ENCODE measurements around the gene DDC.
"Not testable (repeated sequence)": the region's sequence is repeated elsewhere in the genome, so short reads cannot be mapped to it uniquely, and the experiment has no call there.

DDC gene

DNA sequence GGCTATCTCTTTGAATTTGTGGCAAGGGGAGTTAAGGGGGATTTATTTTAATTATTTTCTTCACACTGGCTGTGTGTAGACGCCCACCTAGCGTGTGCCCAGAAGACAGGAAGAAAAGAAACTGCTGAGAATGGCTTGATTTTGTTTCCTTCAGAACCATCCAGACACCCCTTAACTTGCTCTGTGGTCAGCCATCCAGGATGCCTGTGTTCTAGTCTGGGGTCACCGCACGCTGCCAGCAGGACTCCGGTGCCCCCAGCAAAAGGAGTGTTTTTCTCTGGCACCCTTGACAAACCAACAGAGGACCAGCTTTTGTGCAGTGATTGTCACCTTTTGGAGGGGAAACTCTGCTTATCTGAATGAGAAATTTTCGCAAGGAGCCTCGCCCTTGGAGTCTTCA is 5.3 kb downstream of the DDC start:
- Mint-ChIP-seq H3K36me3 (ENCODE audit: insufficient read depth) (no peaks in the 10 kb centered on the region), H3K27ac (ENCODE audit: low read depth) (no peak overlapping the region), H3K4me3 (no peak overlapping the region), H3K4me1 (no peaks in the 10 kb centered on the region), H3K9me3 (no peaks in the 10 kb centered on the region), H3K27me3 (peaks cover 59% of the 10 kb centered on the region)
- no peak for DNase-seq (ENCODE audit: low spot score in 2 of 2)
- ATAC-seq (replicated peaks; ENCODE audit: extremely low read depth, poor library complexity, severe bottlenecking) = no peak

DNA sequence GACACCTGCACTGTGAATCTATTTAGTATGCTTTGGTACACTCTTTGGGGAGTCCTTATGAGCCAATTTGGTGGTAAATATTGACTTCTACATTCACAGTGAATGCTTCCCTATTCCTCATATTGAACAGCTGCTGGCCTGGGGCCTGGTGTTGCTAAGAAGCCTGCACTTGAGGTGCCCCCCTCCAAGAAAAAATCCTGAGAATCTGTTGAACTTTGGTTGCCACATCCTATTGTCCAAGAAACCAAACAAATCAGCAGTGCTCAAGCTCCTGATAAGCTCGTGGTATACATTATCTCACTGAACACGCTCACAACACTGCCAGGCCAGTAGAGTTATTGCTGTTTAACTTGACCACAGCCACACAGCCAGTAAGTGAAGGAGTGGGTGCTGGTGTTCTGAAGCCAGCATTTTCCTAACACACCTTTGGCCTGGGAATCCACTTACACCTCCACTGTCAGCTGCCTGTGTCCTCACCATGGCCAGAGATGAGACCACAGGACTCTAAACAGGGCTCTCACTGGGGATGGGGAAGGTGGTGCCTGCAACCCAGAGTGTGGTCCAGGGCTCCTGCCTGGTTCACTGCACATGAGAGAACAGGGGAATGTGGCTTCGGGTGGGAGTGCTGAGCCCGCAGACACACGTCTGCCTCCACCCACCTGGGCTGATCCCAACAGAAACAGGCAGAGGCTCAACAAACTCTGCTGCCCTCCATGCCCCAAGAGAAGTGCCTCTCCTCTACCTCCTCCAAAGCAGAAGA is 6.7 kb downstream of the DDC start:
- ATAC-seq (replicated peaks; ENCODE audit: extremely low read depth, poor library complexity, severe bottlenecking) = no peak
- H3K27ac Mint-ChIP-seq (ENCODE audit: low read depth) = no peak overlapping the region
- H3K36me3 Mint-ChIP-seq (ENCODE audit: insufficient read depth) = no peaks in the 10 kb centered on the region
- no peak overlapping the region for H3K4me3 Mint-ChIP-seq
- peaks cover 55% of the 10 kb centered on the region for H3K27me3 Mint-ChIP-seq
- no peaks in the 10 kb centered on the region for H3K9me3 Mint-ChIP-seq
- DNase-seq (ENCODE audit: low spot score in 2 of 2) = no peak
- H3K4me1 Mint-ChIP-seq = no peaks in the 10 kb centered on the region

DNA sequence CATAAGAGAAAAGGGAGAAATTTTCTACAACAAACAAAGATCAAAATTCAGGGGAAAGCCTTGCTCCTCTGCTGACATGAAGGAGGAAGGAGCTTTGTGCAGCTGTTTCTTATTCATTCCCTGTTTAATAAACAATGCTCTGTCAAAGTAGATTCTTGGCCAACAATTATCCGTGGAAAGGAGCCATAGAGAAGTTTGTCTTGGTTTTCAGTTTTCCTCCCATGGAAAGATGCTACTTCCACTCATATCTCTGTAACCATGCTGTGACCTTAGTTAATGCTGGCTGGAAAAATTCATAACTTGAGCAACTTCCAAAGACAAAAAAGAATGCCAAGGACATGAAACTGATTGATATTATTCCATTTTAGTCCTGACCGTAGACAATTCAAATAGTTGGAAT is 8.1 kb downstream of the DDC start:
- H3K4me3 Mint-ChIP-seq = no peak overlapping the region
- H3K27ac Mint-ChIP-seq (ENCODE audit: low read depth) = no peak overlapping the region
- no peak for DNase-seq (ENCODE audit: low spot score in 2 of 2)
- no peaks in the 10 kb centered on the region for H3K9me3 Mint-ChIP-seq
- peaks cover 1% of the 10 kb centered on the region for H3K36me3 Mint-ChIP-seq (ENCODE audit: insufficient read depth)
- H3K27me3 Mint-ChIP-seq = peaks cover 67% of the 10 kb centered on the region
- no peaks in the 10 kb centered on the region for H3K4me1 Mint-ChIP-seq
- no peak for ATAC-seq (replicated peaks; ENCODE audit: extremely low read depth, poor library complexity, severe bottlenecking)

DNA sequence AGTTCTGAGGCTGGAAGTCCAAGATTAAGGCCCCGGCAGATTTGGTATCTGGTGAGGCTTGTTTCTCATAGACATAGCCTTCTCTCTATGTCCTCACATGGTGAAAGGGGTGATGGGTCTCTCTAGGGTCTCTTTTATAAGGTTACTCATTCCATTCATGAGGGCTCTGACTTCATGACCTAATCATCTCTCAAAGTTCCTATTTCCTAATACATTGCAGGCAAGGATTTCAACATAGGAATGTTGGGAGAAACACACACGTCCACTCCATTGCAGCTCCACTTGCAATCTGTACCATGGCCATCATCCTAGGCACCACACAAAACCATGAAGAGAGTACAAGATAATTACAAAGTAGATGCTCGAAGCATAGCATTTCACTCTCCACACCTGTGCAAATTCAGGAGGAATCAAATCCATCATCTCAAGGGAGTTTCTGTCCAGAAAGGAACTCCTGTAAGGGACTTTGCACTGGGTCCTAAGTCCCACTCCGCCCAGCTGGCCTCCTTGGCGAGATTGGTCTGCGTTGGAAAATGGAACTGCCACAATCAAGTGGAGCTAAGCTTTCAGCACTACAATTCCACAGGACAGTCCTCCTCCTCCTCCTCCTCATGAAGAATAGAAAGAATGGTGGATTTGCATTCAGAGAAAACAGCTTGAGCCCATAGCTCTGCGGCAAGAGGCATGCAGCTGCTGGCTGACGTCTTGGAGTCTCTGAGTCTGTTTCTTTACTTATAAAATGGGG is 8.8 kb downstream of the DDC start:
- H3K4me1 Mint-ChIP-seq = no peaks in the 10 kb centered on the region
- H3K36me3 Mint-ChIP-seq (ENCODE audit: insufficient read depth) = peaks cover 1% of the 10 kb centered on the region
- no peak for ATAC-seq (replicated peaks; ENCODE audit: extremely low read depth, poor library complexity, severe bottlenecking)
- no peak overlapping the region for H3K4me3 Mint-ChIP-seq
- peaks cover 73% of the 10 kb centered on the region for H3K27me3 Mint-ChIP-seq
- no peaks in the 10 kb centered on the region for H3K9me3 Mint-ChIP-seq
- no peak overlapping the region for H3K27ac Mint-ChIP-seq (ENCODE audit: low read depth)
- DNase-seq (ENCODE audit: low spot score in 2 of 2) = no peak

DNA sequence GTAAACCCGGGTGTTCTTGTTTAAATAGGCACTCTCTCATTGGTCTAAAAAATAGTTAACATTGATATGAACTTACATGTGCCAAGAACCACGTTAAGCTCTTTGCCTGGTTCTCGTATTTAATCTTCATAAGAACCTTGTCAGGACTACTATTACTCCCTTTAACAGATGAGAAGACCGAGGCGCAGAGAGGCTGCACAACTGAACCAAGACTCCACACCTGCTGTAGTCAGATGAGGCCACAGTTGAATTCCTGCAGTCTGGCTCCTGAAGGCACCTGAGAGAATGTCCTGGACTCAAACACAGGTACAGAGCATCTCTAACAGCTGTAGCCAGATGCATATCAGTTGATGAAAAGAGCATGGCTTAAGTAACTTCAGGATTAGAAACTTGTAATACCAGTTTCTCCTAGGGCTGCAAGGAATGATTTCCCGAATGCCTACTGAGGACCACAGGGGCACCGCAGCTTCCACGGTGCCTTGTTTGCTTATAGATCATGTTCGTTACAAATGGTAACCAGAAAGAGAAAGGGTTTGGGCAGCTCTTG is 9.5 kb downstream of the DDC start:
- no peak overlapping the region for H3K27ac Mint-ChIP-seq (ENCODE audit: low read depth)
- H3K4me1 Mint-ChIP-seq = no peaks in the 10 kb centered on the region

DNA sequence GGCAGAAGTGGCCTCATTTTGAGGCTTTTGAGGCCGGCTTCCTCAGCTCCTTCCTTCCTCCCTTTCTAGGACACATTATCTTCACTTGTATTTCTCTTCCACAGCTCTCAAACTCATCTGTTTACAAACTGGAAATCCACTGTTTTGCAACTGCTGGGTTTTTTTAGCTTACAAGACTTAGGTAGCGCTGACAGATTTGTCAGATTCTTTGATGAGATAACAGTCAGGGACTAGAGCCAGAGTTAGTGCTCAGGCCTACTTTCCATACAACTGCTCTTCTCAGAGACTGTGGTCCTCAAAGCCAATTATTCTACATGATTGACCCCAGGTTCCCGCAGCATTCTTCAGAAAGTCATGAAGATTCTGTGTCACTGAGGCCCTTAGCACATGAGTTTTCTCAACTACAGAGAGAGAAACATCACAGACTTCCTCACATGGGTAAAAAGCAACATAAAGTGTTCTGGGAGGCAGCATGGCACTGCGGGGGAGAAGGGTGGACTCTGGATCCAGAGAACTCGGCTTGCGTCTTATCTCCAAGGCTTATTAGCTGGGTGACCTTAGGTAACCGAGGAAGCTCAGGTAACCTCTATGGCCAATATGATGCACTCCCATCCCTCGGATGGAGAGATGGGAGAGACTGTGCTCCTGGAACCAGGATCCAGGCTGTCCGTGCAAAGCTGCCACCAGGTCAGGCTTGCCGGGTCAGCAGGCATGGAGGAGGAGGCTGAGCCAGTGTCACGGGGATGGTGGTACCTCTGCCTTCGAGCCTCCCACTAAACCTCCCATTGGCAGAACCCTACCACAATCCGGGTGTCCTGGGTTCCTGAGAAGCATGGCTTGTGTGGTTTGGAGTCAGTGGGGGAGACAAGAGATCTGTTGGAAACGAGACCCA is 10.5 kb downstream of the DDC start:
- Mint-ChIP-seq H3K9me3 (no peaks in the 10 kb centered on the region), H3K27me3 (peaks cover 73% of the 10 kb centered on the region), H3K27ac (ENCODE audit: low read depth) (no peak overlapping the region), H3K36me3 (ENCODE audit: insufficient read depth) (peaks cover 1% of the 10 kb centered on the region), H3K4me1 (no peaks in the 10 kb centered on the region), H3K4me3 (no peak overlapping the region)
- DNase-seq (ENCODE audit: low spot score in 2 of 2) (no peak), ATAC-seq (replicated peaks; ENCODE audit: extremely low read depth, poor library complexity, severe bottlenecking) (no peak)

More for the DNA sequence above, 9.5 kb downstream of the DDC start:
- ATAC-seq (replicated peaks; ENCODE audit: extremely low read depth, poor library complexity, severe bottlenecking) = no peak
- DNase-seq (ENCODE audit: low spot score in 2 of 2) = no peak
- Mint-ChIP-seq H3K36me3 (ENCODE audit: insufficient read depth) (peaks cover 1% of the 10 kb centered on the region), H3K27me3 (peaks cover 73% of the 10 kb centered on the region), H3K4me3 (no peak overlapping the region), H3K9me3 (no peaks in the 10 kb centered on the region)

DNA sequence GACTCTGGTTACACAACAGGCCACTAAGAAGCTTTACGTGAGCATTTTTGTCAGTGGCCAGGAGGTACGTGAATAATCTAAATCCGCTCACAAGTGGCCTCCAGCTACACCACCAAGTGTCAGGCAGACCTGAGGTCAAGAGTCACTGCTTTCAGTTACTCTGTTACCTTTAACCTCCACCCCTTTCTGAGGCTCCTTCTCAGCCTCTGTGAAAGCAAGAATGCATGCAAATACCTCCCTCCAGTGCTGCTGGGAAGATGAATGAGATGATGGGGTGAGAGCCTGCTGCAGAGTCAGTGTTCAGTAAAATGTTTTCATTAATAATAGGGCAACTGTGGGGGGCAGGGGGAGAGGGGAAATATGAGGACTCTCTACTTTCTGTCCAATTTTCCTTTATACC is 11.2 kb downstream of the DDC start:
- ATAC-seq (replicated peaks; ENCODE audit: extremely low read depth, poor library complexity, severe bottlenecking) (no peak), DNase-seq (ENCODE audit: low spot score in 2 of 2) (no peak)
- H3K27ac Mint-ChIP-seq (ENCODE audit: low read depth) = no peak overlapping the region
- H3K9me3 Mint-ChIP-seq = no peaks in the 10 kb centered on the region
- H3K27me3 Mint-ChIP-seq = peaks cover 69% of the 10 kb centered on the region
- H3K4me3 Mint-ChIP-seq = no peak overlapping the region
- no peaks in the 10 kb centered on the region for H3K4me1 Mint-ChIP-seq
- peaks cover 1% of the 10 kb centered on the region for H3K36me3 Mint-ChIP-seq (ENCODE audit: insufficient read depth)

DNA sequence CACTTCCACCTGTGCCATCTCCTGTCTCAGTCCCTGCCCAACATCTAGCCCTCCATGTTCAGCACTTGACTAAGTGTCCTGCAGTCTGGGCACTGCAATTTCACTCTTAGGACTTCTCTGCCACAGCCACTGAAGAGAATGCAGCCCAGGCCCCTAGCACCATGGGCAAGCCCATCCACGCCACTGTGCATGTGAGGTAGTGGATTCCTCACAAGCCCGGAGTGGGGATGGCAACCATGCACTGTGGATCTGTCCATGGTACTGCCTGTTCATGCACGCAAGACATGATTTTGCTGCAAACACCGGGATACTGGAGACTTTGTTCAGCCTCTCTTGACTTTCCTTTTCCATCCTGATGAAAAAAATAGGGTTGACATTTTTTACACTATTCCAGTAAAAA is 12.3 kb downstream of the DDC start:
- no peak overlapping the region for H3K27ac Mint-ChIP-seq (ENCODE audit: low read depth)
- H3K9me3 Mint-ChIP-seq = no peaks in the 10 kb centered on the region
- no peak overlapping the region for H3K4me3 Mint-ChIP-seq
- ATAC-seq (replicated peaks; ENCODE audit: extremely low read depth, poor library complexity, severe bottlenecking) (no peak), DNase-seq (ENCODE audit: low spot score in 2 of 2) (no peak)
- H3K36me3 Mint-ChIP-seq (ENCODE audit: insufficient read depth) = peaks cover 1% of the 10 kb centered on the region
- peaks cover 58% of the 10 kb centered on the region for H3K27me3 Mint-ChIP-seq
- no peaks in the 10 kb centered on the region for H3K4me1 Mint-ChIP-seq

DNA sequence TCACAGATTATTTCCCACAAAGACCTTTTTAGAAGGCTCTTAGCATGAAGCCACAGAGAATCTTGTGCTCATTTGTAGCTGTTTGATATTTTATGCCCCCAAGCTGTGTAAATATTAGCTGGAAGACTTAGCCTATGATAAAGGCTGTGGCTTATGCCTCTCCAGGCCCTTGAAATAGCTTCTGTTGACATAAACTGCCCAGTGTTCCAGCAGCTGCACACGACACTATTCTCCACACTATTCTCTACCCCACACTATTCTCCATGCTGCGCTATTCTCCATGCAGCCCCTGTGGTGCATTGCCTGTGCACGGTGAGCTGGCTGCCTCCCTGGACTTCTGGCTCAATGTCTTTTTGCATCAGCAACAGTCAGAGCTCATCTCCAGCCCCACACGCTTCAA is 13.1 kb downstream of the DDC start:
- H3K4me3 Mint-ChIP-seq = no peak overlapping the region
- H3K27ac Mint-ChIP-seq (ENCODE audit: low read depth) = no peak overlapping the region
- DNase-seq (ENCODE audit: low spot score in 2 of 2) = no peak
- no peak for ATAC-seq (replicated peaks; ENCODE audit: extremely low read depth, poor library complexity, severe bottlenecking)
- peaks cover 1% of the 10 kb centered on the region for H3K36me3 Mint-ChIP-seq (ENCODE audit: insufficient read depth)
- no peaks in the 10 kb centered on the region for H3K4me1 Mint-ChIP-seq
- H3K27me3 Mint-ChIP-seq = peaks cover 50% of the 10 kb centered on the region
- no peaks in the 10 kb centered on the region for H3K9me3 Mint-ChIP-seq

DNA sequence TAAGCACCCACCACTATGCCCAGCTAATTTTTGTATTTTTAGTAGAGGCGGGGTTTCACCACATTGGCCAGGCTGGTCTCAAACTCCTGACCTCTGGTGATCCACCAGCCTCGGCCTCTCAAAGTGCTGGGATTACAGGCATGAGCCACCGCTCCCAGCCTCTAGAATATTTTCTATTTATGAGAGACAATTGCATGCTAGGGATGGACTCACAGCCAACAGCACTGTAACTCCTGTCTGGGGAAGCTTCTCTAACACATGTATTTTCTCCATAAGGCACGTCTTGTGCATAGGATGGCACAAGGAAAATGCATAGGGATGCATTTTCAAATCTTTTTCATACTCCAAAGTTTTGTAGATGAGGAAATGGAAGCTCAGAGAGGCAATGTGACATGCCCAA is 19.6 kb downstream of the DDC start:
- H3K27me3 Mint-ChIP-seq = peaks cover 23% of the 10 kb centered on the region
- not testable (repeated sequence) for H3K4me1 Mint-ChIP-seq; H3K36me3 Mint-ChIP-seq (ENCODE audit: insufficient read depth); H3K27ac Mint-ChIP-seq (ENCODE audit: low read depth); DNase-seq (ENCODE audit: low spot score in 2 of 2); H3K9me3 Mint-ChIP-seq; ATAC-seq (replicated peaks; ENCODE audit: extremely low read depth, poor library complexity, severe bottlenecking); H3K4me3 Mint-ChIP-seq

DNA sequence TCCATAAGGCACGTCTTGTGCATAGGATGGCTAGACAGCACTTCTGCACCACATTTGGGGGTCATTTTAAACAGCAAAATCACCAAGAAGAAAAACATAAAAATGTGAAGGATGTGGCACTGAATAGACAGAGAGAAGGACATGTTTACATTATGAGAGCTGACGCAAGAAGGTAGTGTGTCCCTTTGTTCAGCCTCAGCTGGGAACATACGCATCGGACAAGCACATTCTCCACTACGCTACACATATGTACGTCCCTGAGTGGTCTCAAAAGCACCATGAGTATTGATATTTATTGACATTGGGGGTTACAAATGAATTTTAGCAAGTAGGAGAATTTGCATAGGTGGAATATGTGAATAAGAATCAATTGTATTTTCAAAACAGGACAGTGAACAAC is 20.2 kb downstream of the DDC start:
- DNase-seq (ENCODE audit: low spot score in 2 of 2) (no peak), ATAC-seq (replicated peaks; ENCODE audit: extremely low read depth, poor library complexity, severe bottlenecking) (no peak)
- H3K27ac Mint-ChIP-seq (ENCODE audit: low read depth) = no peak overlapping the region
- H3K4me3 Mint-ChIP-seq = no peak overlapping the region
- H3K36me3 Mint-ChIP-seq (ENCODE audit: insufficient read depth) = no peaks in the 10 kb centered on the region
- no peaks in the 10 kb centered on the region for H3K9me3 Mint-ChIP-seq
- peaks cover 23% of the 10 kb centered on the region for H3K27me3 Mint-ChIP-seq
- no peaks in the 10 kb centered on the region for H3K4me1 Mint-ChIP-seq

DNA sequence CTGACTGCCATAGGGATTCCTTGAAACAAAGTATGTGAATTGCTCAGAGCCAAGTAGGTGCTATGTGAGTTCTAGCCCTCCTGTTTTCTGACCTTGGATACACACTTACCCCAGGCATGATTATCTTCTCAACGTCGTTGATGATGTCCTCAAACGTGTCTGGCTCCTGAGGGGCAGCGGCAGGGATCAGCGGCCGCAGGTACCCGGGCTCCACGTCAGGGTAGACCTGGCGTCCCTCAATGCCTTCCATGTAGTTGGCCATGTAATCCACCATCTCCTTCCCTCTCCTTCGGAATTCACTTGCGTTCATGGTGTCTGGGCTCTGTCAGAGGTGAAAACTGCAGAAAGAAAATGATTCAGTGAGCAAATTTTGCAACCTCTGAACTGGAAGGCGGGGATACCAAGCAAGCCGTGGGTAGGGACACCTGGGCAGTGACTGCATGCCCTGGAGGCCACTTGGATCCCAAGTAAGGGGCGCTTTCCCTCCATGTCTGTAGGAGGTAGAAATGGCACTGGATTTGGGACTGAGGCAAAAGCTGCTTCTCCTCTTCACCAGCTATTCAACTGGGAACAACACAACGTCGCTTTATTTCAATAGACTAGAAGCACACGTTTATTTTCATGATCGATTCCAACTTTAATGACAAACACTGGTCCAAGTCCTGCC is 21.3 kb downstream of the DDC start:
- Mint-ChIP-seq H3K9me3 (no peaks in the 10 kb centered on the region), H3K27ac (ENCODE audit: low read depth) (no peak overlapping the region), H3K27me3 (peaks cover 23% of the 10 kb centered on the region), H3K4me1 (no peaks in the 10 kb centered on the region), H3K36me3 (ENCODE audit: insufficient read depth) (no peaks in the 10 kb centered on the region), H3K4me3 (no peak overlapping the region)
- no peak for DNase-seq (ENCODE audit: low spot score in 2 of 2)
- ATAC-seq (replicated peaks; ENCODE audit: extremely low read depth, poor library complexity, severe bottlenecking) = no peak
